ENCODE measurements around the gene PPP1R9A. TPM values are rescaled to one million over a fixed set of nuclear protein-coding genes. Genes with fewer than 3 reads are reported as not detected.

Gene PPP1R9A
- total RNA-seq, 1 donor: 0.45 TPM

GRCh38 chr7:95155965-95156364 is 248.6 kb downstream of the PPP1R9A start:
- H3K4me3 ChIP-seq (ENCODE audit: low read depth, low read length): no peak overlapping the region
- TF ChIP-seq CTCF (IDR thresholded peaks at IDR 0.05; ENCODE audit: insufficient read depth, low read length): no peak
- DNase-seq (ENCODE audit: low read depth): no peak

GRCh38 chr7:95157381-95157780 is 250.0 kb downstream of the PPP1R9A start:
- no peak overlapping the region for H3K4me3 ChIP-seq (ENCODE audit: low read depth, low read length)
- no peak for TF ChIP-seq CTCF (IDR thresholded peaks at IDR 0.05; ENCODE audit: insufficient read depth, low read length)
- no peak for DNase-seq (ENCODE audit: low read depth)

DNA sequence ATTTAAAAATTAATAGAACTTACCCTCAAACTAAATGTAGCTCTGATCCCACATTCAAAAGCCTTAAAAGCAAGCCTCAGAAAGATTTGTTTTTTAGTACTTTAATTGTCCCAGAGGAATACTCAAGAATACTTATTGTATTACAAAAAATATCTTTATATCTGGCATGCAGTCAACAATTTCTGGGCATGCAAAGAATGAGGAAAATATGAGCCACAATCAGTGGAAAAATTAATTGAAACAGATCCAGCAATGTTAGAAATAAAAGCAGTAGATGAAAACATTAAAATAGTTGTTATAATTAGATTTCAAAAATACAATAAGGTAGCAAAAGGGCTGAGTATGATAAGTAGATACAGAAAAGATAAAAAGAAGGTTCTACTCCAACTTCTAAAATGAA is 262.3 kb downstream of the PPP1R9A start:
- no peak for TF ChIP-seq CTCF (IDR thresholded peaks at IDR 0.05; ENCODE audit: insufficient read depth, low read length)
- H3K4me3 ChIP-seq (ENCODE audit: low read depth, low read length): no peak overlapping the region
- DNase-seq (ENCODE audit: low read depth): peak; percentile 33

- DNase-seq (ENCODE audit: low read depth): no peak
- TF ChIP-seq CTCF (IDR thresholded peaks at IDR 0.05; ENCODE audit: insufficient read depth, low read length): no peak
- H3K4me3 ChIP-seq (ENCODE audit: low read depth, low read length): no peak overlapping the region
Observed at GRCh38 chr7:95172420-95172819, 265.0 kb downstream of the PPP1R9A start.

GRCh38 chr7:95190515-95190914 is 283.1 kb downstream of the PPP1R9A start:
- DNase-seq (ENCODE audit: low read depth): peak; percentile 15
- TF ChIP-seq CTCF (IDR thresholded peaks at IDR 0.05; ENCODE audit: insufficient read depth, low read length): no peak
- no peak overlapping the region for H3K4me3 ChIP-seq (ENCODE audit: low read depth, low read length)

DNA sequence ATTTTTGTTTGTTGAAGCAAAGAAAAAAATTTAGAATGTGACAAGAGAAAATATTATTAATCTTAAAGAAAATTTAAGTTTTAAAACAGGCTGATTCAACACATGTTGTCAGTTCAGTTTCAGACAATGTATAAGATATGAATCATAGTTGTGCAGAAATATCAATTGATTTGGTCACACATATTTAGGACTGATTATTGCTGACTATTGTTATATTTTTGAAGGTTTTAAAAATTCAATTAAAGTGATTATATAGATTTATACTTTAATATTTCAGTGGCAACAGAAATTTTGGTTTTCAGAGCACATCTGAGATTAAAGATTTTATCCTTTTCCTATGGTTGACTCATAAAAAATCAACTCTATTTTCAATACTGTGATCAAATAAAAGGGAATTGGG is 284.4 kb downstream of the PPP1R9A start:
- no peak overlapping the region for H3K4me3 ChIP-seq (ENCODE audit: low read depth, low read length)
- TF ChIP-seq CTCF (IDR thresholded peaks at IDR 0.05; ENCODE audit: insufficient read depth, low read length): no peak
- no peak for DNase-seq (ENCODE audit: low read depth)

GRCh38 chr7:95198863-95199262 is 291.5 kb downstream of the PPP1R9A start:
- no peak for TF ChIP-seq CTCF (IDR thresholded peaks at IDR 0.05; ENCODE audit: insufficient read depth, low read length)
- DNase-seq (ENCODE audit: low read depth): no peak
- H3K4me3 ChIP-seq (ENCODE audit: low read depth, low read length): no peak overlapping the region

Data from fibroblast of the aortic adventitia (primary cell).